Neural progenitor cell (in vitro differentiated cells): ENCODE results near the gene GALR3. TPM values are rescaled to one million over a fixed set of nuclear protein-coding genes. Genes with fewer than 3 reads are reported as not detected.

Experiments used
- DNase-seq: peaks from one replicate; pipeline ENCODE4 v3.0.0-alpha.2; 2016; ENCODE audit warnings: low spot score
- H2AFZ ChIP-seq: fragments of 200-600 bp; sonication (generic); replicated peaks from 2 replicates; pipeline ENCODE4 v1.6.1; 2016; ENCODE audit warnings: antibody characterized with exemption
- H3F3A ChIP-seq: fragments of 200-600 bp; sonication (generic); 2 replicates; pipeline ENCODE4 v1.6.1; 2016; ENCODE audit warnings: antibody characterized with exemption, low read depth
- H3K27ac ChIP-seq: fragments of 200-600 bp; sonication (generic); 2 replicates; pipeline ENCODE4 v1.5.1; 2016; ENCODE audit warnings: mild to moderate bottlenecking
- H3K27me3 ChIP-seq: fragments of 200-600 bp; sonication (generic); 2 replicates; pipeline ENCODE4 v1.6.1; 2016; ENCODE audit warnings: mild to moderate bottlenecking, moderate library complexity
- H3K36me3 ChIP-seq: fragments of 200-600 bp; sonication (generic); 2 replicates; pipeline ENCODE4 v1.5.1; 2016
- H3K4me1 ChIP-seq: fragments of 200-600 bp; sonication (generic); 2 replicates; pipeline ENCODE4 v1.6.1; 2016; ENCODE audit warnings: mixed run types
- H3K4me2 ChIP-seq: fragments of 200-600 bp; sonication (generic); 2 replicates; pipeline ENCODE4 v1.6.1; 2016
- H3K4me3 ChIP-seq: fragments of 200-600 bp; sonication (generic); 2 replicates; pipeline ENCODE4 v1.5.1; 2016
- H3K79me2 ChIP-seq: fragments of 200-600 bp; sonication (generic); 2 replicates; pipeline ENCODE4 v1.6.1; 2016; ENCODE audit warnings: low read depth
- H3K9ac ChIP-seq: fragments of 200-600 bp; sonication (generic); 2 replicates; pipeline ENCODE4 v1.6.1; 2016
- H3K9me3 ChIP-seq: fragments of 200-600 bp; sonication (generic); 2 replicates; pipeline ENCODE4 v1.5.1; 2016; ENCODE audit warnings: low read depth
- H4K20me1 ChIP-seq: fragments of 200-600 bp; sonication (generic); 2 replicates; pipeline ENCODE4 v1.6.1; 2016; ENCODE audit warnings: low read depth
- H3K27ac Mint-ChIP-seq: 3 replicates; pipeline ENCODE4 v1.8.0; 2021; ENCODE audit warnings: mixed read lengths
- H3K27me3 Mint-ChIP-seq: 2 replicates; pipeline ENCODE4 v1.8.0; 2022; ENCODE audit warnings: low read depth, mild to moderate bottlenecking, inconsistent platforms, moderate library complexity, mixed read lengths; ENCODE audit not compliant: insufficient read depth
- H3K36me3 Mint-ChIP-seq: 3 replicates; pipeline ENCODE4 v1.8.0; 2021; ENCODE audit warnings: mixed read lengths
- H3K4me1 Mint-ChIP-seq: 3 replicates; pipeline ENCODE4 v1.8.0; 2021; ENCODE audit warnings: mixed read lengths
- H3K4me3 Mint-ChIP-seq: 3 replicates; pipeline ENCODE4 v1.8.0; 2021; ENCODE audit warnings: mild to moderate bottlenecking, moderate library complexity, mixed read lengths
- H3K9me3 Mint-ChIP-seq: 3 replicates; pipeline ENCODE4 v1.8.0; 2020; ENCODE audit warnings: mixed read lengths
- CTCF ChIP-seq: fragments of 200-600 bp; sonication (generic); IDR thresholded peaks from 2 replicates; pipeline ENCODE4 v1.5.1; 2017; ENCODE audit warnings: antibody characterized with exemption, mild to moderate bottlenecking
- EZH2 ChIP-seq: fragments of 200-600 bp; sonication (generic); IDR thresholded peaks from 2 replicates; pipeline ENCODE4 v1.6.1; 2017; ENCODE audit warnings: antibody characterized with exemption, mild to moderate bottlenecking, moderate library complexity
- EZH2phosphoT487 ChIP-seq: fragments of 200-600 bp; sonication (generic); IDR thresholded peaks from 2 replicates; pipeline ENCODE4 v1.6.1; 2017; ENCODE audit warnings: antibody characterized with exemption
- total RNA-seq: library from RNA; depleted of rRNA; stranded (reverse); fragments of >200 nt; gene quantifications from 2 replicates; pipeline ENCODE4 v1.2.3, GENCODE V29; 2015; ENCODE audit warnings: low replicate concordance

GALR3 gene
- total RNA-seq, 1 donor from 2014 or later, result not detected

- H3K4me3 Mint-ChIP-seq, result no peak overlapping the region
- Histone ChIP-seq H3K79me2 (peaks cover 13% of the 10 kb centered on the region), H3K4me3 (no peak overlapping the region), H3F3A (peaks cover 29% of the 10 kb centered on the region), H3K27me3 (peaks cover 15% of the 10 kb centered on the region), H3K9ac (no peak overlapping the region), H3K27ac (no peak overlapping the region), H3K4me1 (peaks cover 13% of the 10 kb centered on the region), H4K20me1 (peaks cover 24% of the 10 kb centered on the region), H3K36me3 (no peaks in the 10 kb centered on the region), H2AFZ (no peak overlapping the region), H3K4me2 (no peak overlapping the region), H3K9me3 (no peaks in the 10 kb centered on the region)
- DNase-seq, result no peak
- H3K27ac Mint-ChIP-seq, result no peak overlapping the region
- peaks cover 2% of the 10 kb centered on the region for H3K27me3 Mint-ChIP-seq
- H3K36me3 Mint-ChIP-seq, result peaks cover 1% of the 10 kb centered on the region
- H3K9me3 Mint-ChIP-seq, result no peaks in the 10 kb centered on the region
- TF ChIP-seq EZH2phosphoT487, result no peak
- TF ChIP-seq CTCF, result no peak
- TF ChIP-seq EZH2, result no peak
- H3K4me1 Mint-ChIP-seq, result peaks cover 12% of the 10 kb centered on the region
Measured at GRCh38 chr22:37812869-37813678, 10.1 kb upstream of the GALR3 start.

GRCh38 chr22:37815593-37815992, 7.6 kb upstream of the GALR3 start:
- peaks cover 9% of the 10 kb centered on the region for H3K27me3 Mint-ChIP-seq
- Histone ChIP-seq H3K4me3 (no peak overlapping the region), H3K27ac (no peak overlapping the region), H3K9me3 (no peaks in the 10 kb centered on the region), H4K20me1 (peaks cover 3% of the 10 kb centered on the region), H3K27me3 (peaks cover 30% of the 10 kb centered on the region), H2AFZ (no peak overlapping the region), H3K4me1 (peaks cover 14% of the 10 kb centered on the region), H3K4me2 (no peak overlapping the region), H3K9ac (no peak overlapping the region), H3K36me3 (no peaks in the 10 kb centered on the region), H3F3A (peaks cover 20% of the 10 kb centered on the region), H3K79me2 (no peaks in the 10 kb centered on the region)
- no peak for DNase-seq
- H3K4me1 Mint-ChIP-seq, result peaks cover 17% of the 10 kb centered on the region
- TF ChIP-seq EZH2, result no peak
- no peak for TF ChIP-seq CTCF
- no peak for TF ChIP-seq EZH2phosphoT487
- peaks cover 1% of the 10 kb centered on the region for H3K36me3 Mint-ChIP-seq
- no peak overlapping the region for H3K4me3 Mint-ChIP-seq
- H3K9me3 Mint-ChIP-seq, result no peaks in the 10 kb centered on the region
- H3K27ac Mint-ChIP-seq, result no peak overlapping the region

GRCh38 chr22:37816543-37817180, 6.5 kb upstream of the GALR3 start:
- Histone ChIP-seq H3F3A (peaks cover 20% of the 10 kb centered on the region), H3K79me2 (no peaks in the 10 kb centered on the region), H3K4me3 (no peak overlapping the region), H3K9me3 (no peaks in the 10 kb centered on the region), H3K4me1 (peaks cover 14% of the 10 kb centered on the region), H4K20me1 (peaks cover 3% of the 10 kb centered on the region), H3K27me3 (peaks cover 39% of the 10 kb centered on the region), H2AFZ (no peak overlapping the region), H3K36me3 (no peaks in the 10 kb centered on the region), H3K9ac (no peak overlapping the region), H3K4me2 (no peak overlapping the region), H3K27ac (no peak overlapping the region)
- no peak overlapping the region for H3K27ac Mint-ChIP-seq
- TF ChIP-seq EZH2 (no peak), EZH2phosphoT487 (no peak), CTCF (no peak)
- no peaks in the 10 kb centered on the region for H3K9me3 Mint-ChIP-seq
- DNase-seq, result no peak
- H3K27me3 Mint-ChIP-seq, result peaks cover 13% of the 10 kb centered on the region
- H3K4me1 Mint-ChIP-seq, result peaks cover 17% of the 10 kb centered on the region
- H3K4me3 Mint-ChIP-seq, result no peak overlapping the region
- H3K36me3 Mint-ChIP-seq, result peaks cover 1% of the 10 kb centered on the region
